H1 (cell line): ENCODE measurements around the gene FXYD7. TPM values are rescaled to one million over a fixed set of nuclear protein-coding genes. Genes with fewer than 3 reads are reported as not detected.
A peak's percentile ranks its signal among the peaks of the same experiment; 100 is the strongest.

Source experiments
- CEBPB ChIP-seq: IDR thresholded peaks from 2 replicates; pipeline ENCODE4 v1.6.1; 2012; ENCODE audit warnings: low read depth, low read length
- CHD2 ChIP-seq: IDR thresholded peaks from 2 replicates; pipeline ENCODE4 v1.6.1; 2012; ENCODE audit warnings: low read length, improper control_type of control experiment
- CREB1 ChIP-seq: IDR thresholded peaks from 2 replicates; pipeline ENCODE4 v1.6.1; 2012; ENCODE audit warnings: inconsistent platforms
- CTCF ChIP-seq, 3 experiments: IDR thresholded peaks; 1 replicate in 2 of 3; 2 replicates in 1 of 3; pipeline versions ENCODE4 v1.5.1 to v1.6.1; 2011; ENCODE audit warnings: low read length in 3 of 3, mild to moderate bottlenecking in 3 of 3, inconsistent platforms in 2 of 3, low read depth in 1 of 3, moderate library complexity in 1 of 3; ENCODE audit not compliant: insufficient read depth in 1 of 3; ENCODE audit errors: control extremely low read depth in 1 of 3
- KDM4A ChIP-seq: IDR thresholded peaks from one replicate; pipeline ENCODE4 v1.7.1; 2012; ENCODE audit warnings: low read depth, mild to moderate bottlenecking, moderate library complexity, low read length, inconsistent platforms; ENCODE audit not compliant: severe bottlenecking
- POLR2AphosphoS5 ChIP-seq: IDR thresholded peaks from 2 replicates; pipeline ENCODE4 v1.6.1; 2011; ENCODE audit warnings: low read depth, low read length
- RAD21 ChIP-seq, 2 experiments: IDR thresholded peaks in 1 of 2; conservative IDR thresholded peaks in 1 of 2; 2 replicates each; pipeline ENCODE4 v1.6.1; 2011; ENCODE audit warnings: low read depth in 2 of 2, low read length in 2 of 2, improper control_type of control experiment in 1 of 2, inconsistent platforms in 1 of 2, mild to moderate bottlenecking in 1 of 2, moderate library complexity in 1 of 2
- RBBP5 ChIP-seq: IDR thresholded peaks from 2 replicates; pipeline ENCODE4 v1.7.1; 2012; ENCODE audit warnings: low read depth, mild to moderate bottlenecking, inconsistent platforms, low read length, moderate library complexity, borderline replicate concordance
- SIN3A ChIP-seq, 2 experiments: IDR thresholded peaks in 1 of 2; conservative IDR thresholded peaks in 1 of 2; 2 replicates each; pipeline ENCODE4 v1.6.1; 2011 to 2012; ENCODE audit warnings: low read length in 2 of 2, improper control_type of control experiment in 1 of 2, low read depth in 1 of 2, mild to moderate bottlenecking in 1 of 2
- SP1 ChIP-seq: IDR thresholded peaks from 2 replicates; pipeline ENCODE4 v1.6.1; 2011; ENCODE audit warnings: low read depth, low read length
- SP4 ChIP-seq: IDR thresholded peaks from 2 replicates; pipeline ENCODE4 v1.6.1; 2012; ENCODE audit warnings: low read length, inconsistent platforms
- TAF1 ChIP-seq: IDR thresholded peaks from 2 replicates; pipeline ENCODE4 v1.6.1; 2011; ENCODE audit warnings: mild to moderate bottlenecking, low read depth, low read length
- TEAD4 ChIP-seq: IDR thresholded peaks from 2 replicates; pipeline ENCODE4 v1.6.1; 2012; ENCODE audit warnings: low read depth, low read length, inconsistent platforms, mixed read lengths
- polyA plus RNA-seq, 7 experiments: library from polyadenylated mRNA; depleted of rRNA in 3 of 7; stranded (reverse) in 5 of 7; unstranded in 2 of 7; fragments of >200 nt in 5 of 7; fragments of 200-250 nt in 2 of 7; gene quantifications; 1 replicate in 5 of 7; 2 replicates in 1 of 7; 4 replicates in 1 of 7; pipeline versions ENCODE4 v1.2.1 to v1.2.3, GENCODE V29; 2011 to 2013; ENCODE audit warnings: missing spikeins in 2 of 7, mixed read lengths in 2 of 7
- total RNA-seq: library from RNA; stranded (reverse); fragmentation: NEBNext Ultra II Directional; extraction: Animal tissue kit (Norgen Biotek cat#: 25700); gene quantifications from 2 replicates; pipeline ENCODE4 v1.2.1, GENCODE V29; 2021
- TF ChIP-seq, protein P1 (sequence below): IDR thresholded peaks from 2 replicates; pipeline ENCODE4 v1.6.1; 2011; ENCODE audit warnings: low read length, improper control_type of control experiment
- TF ChIP-seq, protein P2 (sequence below): IDR thresholded peaks from 2 replicates; pipeline ENCODE4 v1.6.1; 2012; ENCODE audit warnings: inconsistent platforms

The FXYD7 gene
- total and polyA plus RNA-seq, 2 of the 8 experiments (the other 6 are each of a cell fraction or from before 2014, with no cell fraction given), result 12.1 to 14.3 TPM

GRCh38 chr19:35114353-35115176 is 28.5 kb upstream of the FXYD7 start (continued):
- TF ChIP-seq SP4, result peak; percentile 77; the same call in 1 of the 2 replicates
- 0 out of 4 replicates have a peak, but pooled peaks of 1 of the 2 experiments have one; percentile 55 for TF ChIP-seq SIN3A (conservative IDR thresholded peaks at IDR 0.05 in 1 of 2, IDR thresholded peaks at IDR 0.05 in 1 of 2; ENCODE audit: low read depth in 1 of 2, low read length in 2 of 2)
- TF ChIP-seq CHD2, result no peak
- no peak for TF ChIP-seq RBBP5
- TF ChIP-seq POLR2AphosphoS5, result no peak
- no peak for TF ChIP-seq TAF1
- TF ChIP-seq CTCF (IDR thresholded peaks at IDR 0.05; ENCODE audit: control extremely low read depth in 1 of 3, insufficient read depth in 1 of 3, low read depth in 1 of 3, low read length in 3 of 3), result peak; percentile 92 to 99 (median 94)
- TF ChIP-seq CREB1, result 0 out of 2 replicates have a peak, but pooled peaks have one; percentile 16
- TF ChIP-seq, protein P1, sequence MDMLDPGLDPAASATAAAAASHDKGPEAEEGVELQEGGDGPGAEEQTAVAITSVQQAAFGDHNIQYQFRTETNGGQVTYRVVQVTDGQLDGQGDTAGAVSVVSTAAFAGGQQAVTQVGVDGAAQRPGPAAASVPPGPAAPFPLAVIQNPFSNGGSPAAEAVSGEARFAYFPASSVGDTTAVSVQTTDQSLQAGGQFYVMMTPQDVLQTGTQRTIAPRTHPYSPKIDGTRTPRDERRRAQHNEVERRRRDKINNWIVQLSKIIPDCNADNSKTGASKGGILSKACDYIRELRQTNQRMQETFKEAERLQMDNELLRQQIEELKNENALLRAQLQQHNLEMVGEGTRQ, result no peak
- peak; percentile 86 to 91 for TF ChIP-seq RAD21 (IDR thresholded peaks at IDR 0.05 in 1 of 2, conservative IDR thresholded peaks at IDR 0.05 in 1 of 2; ENCODE audit: low read depth in 2 of 2, low read length in 2 of 2)
- peak; percentile 22; the same call in 1 of the 2 replicates for TF ChIP-seq SP1
- 0 out of 2 replicates have a peak, but pooled peaks have one; percentile 26 for TF ChIP-seq TEAD4
- no peak for TF ChIP-seq KDM4A
- TF ChIP-seq, protein P2, sequence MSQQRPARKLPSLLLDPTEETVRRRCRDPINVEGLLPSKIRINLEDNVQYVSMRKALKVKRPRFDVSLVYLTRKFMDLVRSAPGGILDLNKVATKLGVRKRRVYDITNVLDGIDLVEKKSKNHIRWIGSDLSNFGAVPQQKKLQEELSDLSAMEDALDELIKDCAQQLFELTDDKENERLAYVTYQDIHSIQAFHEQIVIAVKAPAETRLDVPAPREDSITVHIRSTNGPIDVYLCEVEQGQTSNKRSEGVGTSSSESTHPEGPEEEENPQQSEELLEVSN, result no peak
- TF ChIP-seq CEBPB, result no peak
